ENCODE results near the gene NELL1.

DNA sequence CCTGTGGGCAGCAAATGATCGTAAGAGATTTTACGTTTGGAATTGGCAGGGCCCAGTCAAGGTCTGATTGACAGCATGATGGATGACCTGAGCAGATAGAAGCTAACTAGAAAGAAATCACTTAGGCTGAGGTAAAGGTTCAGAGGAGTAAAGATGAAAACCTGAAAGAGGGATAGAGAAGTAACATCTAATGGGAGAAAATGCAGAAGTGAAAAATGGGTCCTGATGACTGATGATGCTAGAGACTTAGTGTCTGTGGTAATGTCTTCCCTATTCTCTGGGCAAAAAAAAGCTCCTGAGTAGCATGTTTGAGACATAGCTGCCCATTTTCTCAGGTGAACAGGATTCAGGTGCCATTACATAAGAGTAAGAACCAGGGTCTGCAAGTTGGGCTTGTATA is 894.7 kb downstream of the NELL1 start:
- no peak for TF ChIP-seq CTCF (IDR thresholded peaks at IDR 0.05)
- no peak for TF ChIP-seq POLR2A (IDR thresholded peaks at IDR 0.05)

Measured in body of pancreas (tissue), 4 donors.